Measurements from ENCODE around the gene ARHGEF28.

Gene ARHGEF28

DNA sequence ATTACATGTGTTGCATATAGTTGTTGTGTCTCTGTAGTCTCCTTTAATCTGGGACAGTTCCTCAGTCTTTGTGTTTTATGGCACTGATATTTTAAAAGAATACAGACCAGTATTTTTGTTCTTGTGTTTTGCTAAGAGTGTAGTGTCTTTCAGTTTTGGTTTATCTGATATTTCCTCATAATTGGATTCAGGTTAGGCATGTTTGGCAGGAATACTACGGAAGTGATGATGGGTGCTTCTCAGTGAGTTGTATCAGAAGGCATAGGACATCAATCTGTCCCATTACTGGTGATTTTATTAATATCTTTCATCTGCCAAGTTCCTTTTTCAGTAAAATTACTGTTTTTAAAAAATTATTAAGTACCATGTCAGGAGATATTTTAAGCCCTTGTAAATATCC, 212.9 kb downstream of the ARHGEF28 start:
- TF ChIP-seq, protein P1, sequence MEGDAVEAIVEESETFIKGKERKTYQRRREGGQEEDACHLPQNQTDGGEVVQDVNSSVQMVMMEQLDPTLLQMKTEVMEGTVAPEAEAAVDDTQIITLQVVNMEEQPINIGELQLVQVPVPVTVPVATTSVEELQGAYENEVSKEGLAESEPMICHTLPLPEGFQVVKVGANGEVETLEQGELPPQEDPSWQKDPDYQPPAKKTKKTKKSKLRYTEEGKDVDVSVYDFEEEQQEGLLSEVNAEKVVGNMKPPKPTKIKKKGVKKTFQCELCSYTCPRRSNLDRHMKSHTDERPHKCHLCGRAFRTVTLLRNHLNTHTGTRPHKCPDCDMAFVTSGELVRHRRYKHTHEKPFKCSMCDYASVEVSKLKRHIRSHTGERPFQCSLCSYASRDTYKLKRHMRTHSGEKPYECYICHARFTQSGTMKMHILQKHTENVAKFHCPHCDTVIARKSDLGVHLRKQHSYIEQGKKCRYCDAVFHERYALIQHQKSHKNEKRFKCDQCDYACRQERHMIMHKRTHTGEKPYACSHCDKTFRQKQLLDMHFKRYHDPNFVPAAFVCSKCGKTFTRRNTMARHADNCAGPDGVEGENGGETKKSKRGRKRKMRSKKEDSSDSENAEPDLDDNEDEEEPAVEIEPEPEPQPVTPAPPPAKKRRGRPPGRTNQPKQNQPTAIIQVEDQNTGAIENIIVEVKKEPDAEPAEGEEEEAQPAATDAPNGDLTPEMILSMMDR (IDR thresholded peaks at IDR 0.05; ENCODE audit: insufficient read depth, low read length), result no peak
- TF ChIP-seq GABPA (IDR thresholded peaks at IDR 0.05; ENCODE audit: low read depth), result no peak
- TF ChIP-seq, protein P2, sequence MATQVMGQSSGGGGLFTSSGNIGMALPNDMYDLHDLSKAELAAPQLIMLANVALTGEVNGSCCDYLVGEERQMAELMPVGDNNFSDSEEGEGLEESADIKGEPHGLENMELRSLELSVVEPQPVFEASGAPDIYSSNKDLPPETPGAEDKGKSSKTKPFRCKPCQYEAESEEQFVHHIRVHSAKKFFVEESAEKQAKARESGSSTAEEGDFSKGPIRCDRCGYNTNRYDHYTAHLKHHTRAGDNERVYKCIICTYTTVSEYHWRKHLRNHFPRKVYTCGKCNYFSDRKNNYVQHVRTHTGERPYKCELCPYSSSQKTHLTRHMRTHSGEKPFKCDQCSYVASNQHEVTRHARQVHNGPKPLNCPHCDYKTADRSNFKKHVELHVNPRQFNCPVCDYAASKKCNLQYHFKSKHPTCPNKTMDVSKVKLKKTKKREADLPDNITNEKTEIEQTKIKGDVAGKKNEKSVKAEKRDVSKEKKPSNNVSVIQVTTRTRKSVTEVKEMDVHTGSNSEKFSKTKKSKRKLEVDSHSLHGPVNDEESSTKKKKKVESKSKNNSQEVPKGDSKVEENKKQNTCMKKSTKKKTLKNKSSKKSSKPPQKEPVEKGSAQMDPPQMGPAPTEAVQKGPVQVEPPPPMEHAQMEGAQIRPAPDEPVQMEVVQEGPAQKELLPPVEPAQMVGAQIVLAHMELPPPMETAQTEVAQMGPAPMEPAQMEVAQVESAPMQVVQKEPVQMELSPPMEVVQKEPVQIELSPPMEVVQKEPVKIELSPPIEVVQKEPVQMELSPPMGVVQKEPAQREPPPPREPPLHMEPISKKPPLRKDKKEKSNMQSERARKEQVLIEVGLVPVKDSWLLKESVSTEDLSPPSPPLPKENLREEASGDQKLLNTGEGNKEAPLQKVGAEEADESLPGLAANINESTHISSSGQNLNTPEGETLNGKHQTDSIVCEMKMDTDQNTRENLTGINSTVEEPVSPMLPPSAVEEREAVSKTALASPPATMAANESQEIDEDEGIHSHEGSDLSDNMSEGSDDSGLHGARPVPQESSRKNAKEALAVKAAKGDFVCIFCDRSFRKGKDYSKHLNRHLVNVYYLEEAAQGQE (IDR thresholded peaks at IDR 0.05; ENCODE audit: insufficient replicate concordance, low read depth), result no peak
- no peak for TF ChIP-seq SPI1 (IDR thresholded peaks at IDR 0.05; ENCODE audit: borderline replicate concordance, low read depth)
- TF ChIP-seq POLR2AphosphoS5 (IDR thresholded peaks at IDR 0.05; ENCODE audit: low read depth), result no peak
- H3K4me3 ChIP-seq (replicated peaks; ENCODE audit: insufficient read depth, low read length), result no peak overlapping the region

DNA sequence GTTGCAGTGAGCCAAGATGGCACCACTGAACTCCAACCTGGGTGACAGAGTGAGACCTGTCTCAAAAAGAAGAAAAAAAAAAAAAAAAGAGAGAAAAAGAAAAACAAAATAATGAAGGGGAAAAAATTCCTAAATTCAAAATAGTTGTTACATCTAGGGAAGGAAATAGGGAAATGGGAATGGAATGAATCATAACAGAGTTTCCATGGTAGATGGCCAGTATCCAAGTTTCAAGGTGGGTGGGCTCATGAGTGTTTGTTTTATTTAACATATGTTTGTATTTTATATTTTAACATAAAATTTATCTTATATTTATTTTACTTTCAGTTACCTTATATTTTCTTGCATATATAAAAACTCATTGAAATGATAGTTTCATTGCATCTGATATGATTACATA, 215.6 kb downstream of the ARHGEF28 start:
- TF ChIP-seq, protein P1 (IDR thresholded peaks at IDR 0.05; ENCODE audit: insufficient read depth, low read length), result no peak
- TF ChIP-seq GABPA (IDR thresholded peaks at IDR 0.05; ENCODE audit: low read depth) (no peak), POLR2AphosphoS5 (IDR thresholded peaks at IDR 0.05; ENCODE audit: low read depth) (no peak), SPI1 (IDR thresholded peaks at IDR 0.05; ENCODE audit: borderline replicate concordance, low read depth) (no peak)
- TF ChIP-seq, protein P2 (IDR thresholded peaks at IDR 0.05; ENCODE audit: insufficient replicate concordance, low read depth), result no peak
- no peak for DNase-seq (ENCODE audit: low read depth in 1 of 2, low spot score in 1 of 2)
- Histone ChIP-seq H3K27ac (replicated peaks) (no peak overlapping the region), H3K27me3 (ENCODE audit: insufficient read depth, poor library complexity, severe bottlenecking) (no peaks in the 10 kb centered on the region), H3K4me3 (replicated peaks; ENCODE audit: insufficient read depth, low read length) (no peak overlapping the region)

More for the DNA sequence above, 212.9 kb downstream of the ARHGEF28 start:
- Histone ChIP-seq H3K27me3 (ENCODE audit: insufficient read depth, poor library complexity, severe bottlenecking) (no peaks in the 10 kb centered on the region), H3K27ac (replicated peaks) (no peak overlapping the region)
- no peak for DNase-seq (ENCODE audit: low read depth in 1 of 2, low spot score in 1 of 2)

DNA sequence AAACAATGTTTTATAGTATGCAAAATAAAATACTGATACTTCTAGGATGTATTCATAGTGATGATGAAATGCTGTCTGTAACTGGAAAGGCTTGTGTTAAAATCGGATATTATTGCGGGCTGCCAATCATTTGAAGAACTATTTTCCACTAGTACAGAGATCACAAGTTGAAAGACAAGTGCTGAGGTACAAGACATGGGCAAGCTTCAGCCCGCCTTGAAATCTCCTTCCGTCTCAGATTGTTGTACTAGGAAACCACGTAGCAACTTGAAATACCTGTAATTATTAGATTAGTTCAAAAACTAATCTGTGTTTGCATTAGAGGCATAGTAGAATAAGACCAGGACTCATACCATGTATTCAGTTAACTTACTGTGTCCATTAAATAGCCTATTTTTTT, 218.2 kb downstream of the ARHGEF28 start:
- Histone ChIP-seq H3K27me3 (ENCODE audit: insufficient read depth, poor library complexity, severe bottlenecking) (no peaks in the 10 kb centered on the region), H3K27ac (replicated peaks) (no peak overlapping the region), H3K4me3 (replicated peaks; ENCODE audit: insufficient read depth, low read length) (no peak overlapping the region)
- DNase-seq (ENCODE audit: low read depth in 1 of 2, low spot score in 1 of 2), result no peak
- TF ChIP-seq, protein P2 (IDR thresholded peaks at IDR 0.05; ENCODE audit: insufficient replicate concordance, low read depth), result no peak
- TF ChIP-seq SPI1 (IDR thresholded peaks at IDR 0.05; ENCODE audit: borderline replicate concordance, low read depth) (no peak), GABPA (IDR thresholded peaks at IDR 0.05; ENCODE audit: low read depth) (no peak), POLR2AphosphoS5 (IDR thresholded peaks at IDR 0.05; ENCODE audit: low read depth) (no peak)
- TF ChIP-seq, protein P1 (IDR thresholded peaks at IDR 0.05; ENCODE audit: insufficient read depth, low read length), result no peak

Measured in HL-60 (cell line).